ENCODE results near the gene SMPD3. TPM values are rescaled to one million over a fixed set of nuclear protein-coding genes. Genes with fewer than 3 reads are reported as not detected.

The SMPD3 gene
- polyA plus RNA-seq, 1 experiment: 0.27 TPM

GRCh38 chr16:68376590-68376989, 71.7 kb downstream of the SMPD3 start:
- H3K4me3 ChIP-seq (ENCODE audit: low read depth, low read length): no peak overlapping the region
- no peak for TF ChIP-seq CTCF (IDR thresholded peaks at IDR 0.05; ENCODE audit: insufficient read depth, low read depth, low read length)
- POLR2A ChIA-PET: no interaction called here
- H3K27me3 ChIP-seq (ENCODE audit: control insufficient read depth, insufficient read depth, low read length): peaks cover 12% of the 10 kb centered on the region
- DNase-seq (ENCODE audit: low read depth): no peak
- CTCF ChIA-PET: interaction anchor here (1.0 to 2.1 kb wide), 2 partner anchors 20 to 144 kb away, joined by 3 to 8 read pairs; no protein-coding TSS in a partner anchor
- H3K36me3 ChIP-seq (ENCODE audit: control insufficient read depth, insufficient read depth, low read length): no peaks in the 10 kb centered on the region

- Histone ChIP-seq H3K27me3 (ENCODE audit: control insufficient read depth, insufficient read depth, low read length) (peaks cover 12% of the 10 kb centered on the region), H3K36me3 (ENCODE audit: control insufficient read depth, insufficient read depth, low read length) (no peaks in the 10 kb centered on the region), H3K4me3 (ENCODE audit: low read depth, low read length) (no peak overlapping the region)
- DNase-seq (ENCODE audit: low read depth): no peak
- ChIA-PET POLR2A (no interaction called here), CTCF (interaction anchor here (1.0 to 2.2 kb wide), 3 partner anchors 21 to 145 kb away, joined by 3 to 10 read pairs (median 8); no protein-coding TSS in a partner anchor)
- no peak for TF ChIP-seq CTCF (IDR thresholded peaks at IDR 0.05; ENCODE audit: insufficient read depth, low read depth, low read length)
These were observed 72.3 kb downstream of the SMPD3 start for GRCh38 chr16:68375801-68376536.

- POLR2A ChIA-PET: no interaction called here
- no peaks in the 10 kb centered on the region for H3K36me3 ChIP-seq (ENCODE audit: control insufficient read depth, insufficient read depth, low read length)
- H3K4me3 ChIP-seq (ENCODE audit: low read depth, low read length): no peak overlapping the region
- TF ChIP-seq CTCF (IDR thresholded peaks at IDR 0.05; ENCODE audit: insufficient read depth, low read depth, low read length): no peak
- DNase-seq (ENCODE audit: low read depth): no peak
- H3K27me3 ChIP-seq (ENCODE audit: control insufficient read depth, insufficient read depth, low read length): peaks cover 10% of the 10 kb centered on the region
- CTCF ChIA-PET: interaction anchor here (2.1 to 2.2 kb wide), 2 partner anchors 135 to 145 kb away, joined by 8 to 10 read pairs; no protein-coding TSS in a partner anchor
These were observed 73.2 kb downstream of the SMPD3 start for GRCh38 chr16:68374961-68375660.

GRCh38 chr16:68374246-68374805, 74.0 kb downstream of the SMPD3 start:
- no peak overlapping the region for H3K4me3 ChIP-seq (ENCODE audit: low read depth, low read length)
- no peaks in the 10 kb centered on the region for H3K36me3 ChIP-seq (ENCODE audit: control insufficient read depth, insufficient read depth, low read length)
- ChIA-PET POLR2A (no interaction called here), CTCF (interaction anchor here (0.7 to 2.2 kb wide), 5 partner anchors 10 to 136 kb away, joined by 3 to 10 read pairs (median 7); no protein-coding TSS in a partner anchor)
- no peak for DNase-seq (ENCODE audit: low read depth)
- H3K27me3 ChIP-seq (ENCODE audit: control insufficient read depth, insufficient read depth, low read length): peaks cover 9% of the 10 kb centered on the region
- no peak for TF ChIP-seq CTCF (IDR thresholded peaks at IDR 0.05; ENCODE audit: insufficient read depth, low read depth, low read length)
